WERI-Rb-1 (cell line): ENCODE data around the gene TREM1.

ENCODE experiments used
- DNase-seq: peaks from one replicate; pipeline ENCODE4 v3.0.0-alpha.2; 2020
- H3K27ac ChIP-seq: fragments of 250-450 bp; sonication (Bioruptor Pico); 2 replicates; pipeline ENCODE4 v1.5.1; 2020; ENCODE audit warnings: mild to moderate bottlenecking, moderate library complexity
- H3K27me3 ChIP-seq: fragments of 250-450 bp; sonication (Bioruptor Pico); 2 replicates; pipeline ENCODE4 v1.5.1; 2021; ENCODE audit warnings: mild to moderate bottlenecking, low read depth, moderate library complexity; ENCODE audit not compliant: insufficient read depth, severe bottlenecking
- H3K36me3 ChIP-seq: fragments of 250-450 bp; sonication (Bioruptor Pico); 2 replicates; pipeline ENCODE4 v1.5.1; 2020; ENCODE audit warnings: mild to moderate bottlenecking, moderate library complexity
- H3K4me3 ChIP-seq: 2 replicates; pipeline ENCODE4 v1.5.1; 2011; ENCODE audit warnings: low read depth, mild to moderate bottlenecking, control low read depth, low read length
- H3K9me3 ChIP-seq: fragments of 250-450 bp; sonication (Bioruptor Pico); 2 replicates; pipeline ENCODE4 v1.5.1; 2021; ENCODE audit warnings: mild to moderate bottlenecking, moderate library complexity; ENCODE audit not compliant: severe bottlenecking
- CTCF ChIP-seq: IDR thresholded peaks from 2 replicates; pipeline ENCODE4 v1.5.1; 2011; ENCODE audit warnings: low read depth, mild to moderate bottlenecking, control low read depth, inconsistent platforms, low read length

Gene TREM1

DNA sequence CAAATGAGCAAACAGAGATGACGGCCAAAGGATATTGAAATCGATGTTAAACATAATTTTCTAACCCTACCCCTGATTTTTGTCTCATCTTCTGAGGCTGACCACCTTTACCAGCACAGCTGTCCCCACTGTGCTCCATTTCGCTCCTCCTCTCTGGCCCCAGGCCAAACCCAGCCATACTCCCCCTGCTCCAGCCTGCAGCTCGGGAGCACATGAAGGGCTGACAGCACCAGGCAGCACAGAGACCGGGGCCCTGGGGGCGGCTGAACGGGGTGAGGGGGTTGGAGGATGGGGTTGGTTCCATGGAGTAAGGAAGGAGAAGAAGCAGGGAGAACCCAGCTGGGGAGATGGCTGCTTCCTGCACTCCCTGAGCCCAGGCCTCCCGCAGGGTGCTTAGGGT is 45.8 kb upstream of the TREM1 start:
- Histone ChIP-seq H3K9me3 (no peaks in the 10 kb centered on the region), H3K36me3 (no peaks in the 10 kb centered on the region), H3K27ac (no peak overlapping the region), H3K4me3 (no peak overlapping the region), H3K27me3 (no peaks in the 10 kb centered on the region)
- DNase-seq: no peak
- no peak for TF ChIP-seq CTCF

DNA sequence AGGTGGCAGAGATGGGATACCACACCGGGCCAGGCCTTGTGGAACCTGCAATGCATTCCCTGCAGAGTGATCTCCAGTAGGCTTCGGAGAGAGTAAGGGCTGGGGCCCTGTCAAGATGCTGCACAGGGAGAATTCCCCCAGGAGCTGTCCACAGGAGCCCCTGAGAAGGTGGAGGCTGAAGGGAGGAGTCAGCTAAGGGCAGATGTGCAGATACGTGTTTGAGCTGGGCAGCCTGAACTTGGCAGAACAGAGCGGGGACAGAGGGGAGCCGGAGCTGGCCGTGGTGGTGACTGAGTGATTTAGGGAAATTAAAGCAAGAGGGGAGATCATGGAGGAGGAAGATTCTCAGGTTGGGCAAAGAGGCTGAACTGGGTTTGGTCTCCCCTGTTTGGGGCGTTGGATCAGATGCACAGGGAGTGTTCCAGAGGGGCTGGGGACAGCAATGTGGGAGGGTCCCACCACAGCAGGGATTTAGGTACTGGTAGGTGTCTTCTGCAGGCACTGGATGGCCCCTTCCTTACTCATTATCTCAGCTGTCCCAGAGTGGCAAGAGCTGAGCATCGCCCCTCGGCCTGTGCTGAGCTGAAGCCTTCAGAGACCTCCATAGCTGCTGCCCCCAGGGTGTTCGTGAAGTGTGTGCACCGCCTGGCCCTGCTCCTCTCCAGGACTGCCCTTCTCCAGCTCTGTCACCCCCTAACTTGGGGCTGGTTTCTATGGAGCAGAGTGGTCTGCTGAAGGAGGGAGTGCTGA is 45.1 kb upstream of the TREM1 start:
- TF ChIP-seq CTCF: no peak
- H3K27me3 ChIP-seq: no peaks in the 10 kb centered on the region
- H3K36me3 ChIP-seq: no peaks in the 10 kb centered on the region
- no peak overlapping the region for H3K4me3 ChIP-seq
- no peak for DNase-seq
- no peaks in the 10 kb centered on the region for H3K9me3 ChIP-seq
- no peak overlapping the region for H3K27ac ChIP-seq

- no peak for TF ChIP-seq CTCF
- Histone ChIP-seq H3K27ac (no peak overlapping the region), H3K27me3 (no peaks in the 10 kb centered on the region), H3K4me3 (no peak overlapping the region), H3K36me3 (no peaks in the 10 kb centered on the region), H3K9me3 (no peaks in the 10 kb centered on the region)
- no peak for DNase-seq
These were observed 40.7 kb upstream of the TREM1 start for GRCh38 chr6:41327177-41327576.

- H3K9me3 ChIP-seq: no peaks in the 10 kb centered on the region
- TF ChIP-seq CTCF: no peak
- H3K36me3 ChIP-seq: no peaks in the 10 kb centered on the region
- DNase-seq: no peak
- H3K4me3 ChIP-seq: no peak overlapping the region
- H3K27me3 ChIP-seq: no peaks in the 10 kb centered on the region
- no peak overlapping the region for H3K27ac ChIP-seq
These were observed 39.6 kb upstream of the TREM1 start for GRCh38 chr6:41326092-41326491.

DNA sequence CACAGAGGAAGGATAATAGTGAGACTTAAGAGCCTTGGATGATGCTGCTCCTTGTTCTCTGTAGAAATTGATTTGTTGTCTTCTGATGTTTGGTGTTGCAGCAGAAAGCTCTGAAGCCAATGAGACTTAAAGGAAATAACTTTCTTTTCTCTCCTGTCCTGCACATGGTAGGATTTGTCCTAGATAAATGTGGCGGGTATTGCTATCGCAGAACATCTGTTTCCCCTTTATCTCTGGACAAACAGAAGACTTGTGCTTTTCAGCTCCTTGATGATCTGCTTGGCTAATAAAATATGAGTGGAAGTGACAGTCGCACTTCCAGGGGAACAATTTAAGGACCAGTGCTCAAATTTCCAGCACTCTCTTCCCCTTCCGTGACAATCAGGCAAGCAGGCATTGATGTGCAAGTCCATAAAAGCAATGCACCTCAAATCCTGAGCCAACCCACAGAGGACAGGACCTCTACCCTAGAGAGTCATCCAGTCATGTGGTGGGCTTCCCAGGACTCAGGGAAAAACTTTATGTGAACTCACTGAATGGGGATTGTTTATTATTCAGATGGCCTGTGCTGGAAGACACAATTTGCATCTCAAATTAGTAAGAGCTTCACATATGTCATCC is 39.1 kb upstream of the TREM1 start:
- H3K9me3 ChIP-seq: no peaks in the 10 kb centered on the region
- H3K36me3 ChIP-seq: no peaks in the 10 kb centered on the region
- TF ChIP-seq CTCF: no peak
- H3K27me3 ChIP-seq: no peaks in the 10 kb centered on the region
- no peak overlapping the region for H3K27ac ChIP-seq
- no peak overlapping the region for H3K4me3 ChIP-seq
- no peak for DNase-seq
